Trophoblast cell (in vitro differentiated cells and primary cell): ENCODE results near the gene DAB2.

Experiments
- DNase-seq, 2 donors: peaks; one replicate each; pipeline ENCODE4 v3.0.0-alpha.2; 2016
- H2AFZ ChIP-seq: 2 replicates; pipeline ENCODE4 v1.6.1; 2013; ENCODE audit warnings: low read length, moderate library complexity, mild to moderate bottlenecking; ENCODE audit not compliant: insufficient read depth, poor library complexity
- H2AK5ac ChIP-seq: 2 replicates; pipeline ENCODE4 v1.6.1; 2013; ENCODE audit warnings: mild to moderate bottlenecking, low read length
- H2BK120ac ChIP-seq: 2 replicates; pipeline ENCODE4 v1.6.1; 2013; ENCODE audit warnings: low read length, mild to moderate bottlenecking, moderate library complexity; ENCODE audit not compliant: insufficient read depth, poor library complexity
- H2BK12ac ChIP-seq: 2 replicates; pipeline ENCODE4 v1.6.1; 2013; ENCODE audit warnings: mild to moderate bottlenecking, low read length, moderate library complexity
- H2BK5ac ChIP-seq: 2 replicates; pipeline ENCODE4 v1.6.1; 2013; ENCODE audit warnings: low read length, low read depth, moderate library complexity, mild to moderate bottlenecking; ENCODE audit not compliant: poor library complexity
- H3K14ac ChIP-seq: 2 replicates; pipeline ENCODE4 v1.6.1; 2013; ENCODE audit warnings: mild to moderate bottlenecking, low read length
- H3K18ac ChIP-seq: 2 replicates; pipeline ENCODE4 v1.6.1; 2013; ENCODE audit warnings: mild to moderate bottlenecking, low read length
- H3K23ac ChIP-seq: 2 replicates; pipeline ENCODE4 v1.6.1; 2013; ENCODE audit warnings: low read length
- H3K27ac ChIP-seq: 2 replicates; pipeline ENCODE4 v1.5.1; 2013; ENCODE audit warnings: low read depth, mild to moderate bottlenecking, inconsistent platforms, low read length, moderate library complexity
- H3K27me3 ChIP-seq: 2 replicates; pipeline ENCODE4 v1.6.1; 2013; ENCODE audit warnings: inconsistent platforms, mild to moderate bottlenecking, low read length, moderate library complexity; ENCODE audit not compliant: insufficient read depth
- H3K36me3 ChIP-seq, 2 experiments: 1 replicate in 1 of 2; 2 replicates in 1 of 2; pipeline ENCODE4 v1.6.1; 2013; ENCODE audit warnings: low read length in 2 of 2, mild to moderate bottlenecking in 2 of 2, moderate library complexity in 1 of 2; ENCODE audit not compliant: insufficient read depth in 2 of 2, control insufficient read depth in 1 of 2
- H3K4ac ChIP-seq: 2 replicates; pipeline ENCODE4 v1.6.1; 2013; ENCODE audit warnings: low read depth, mild to moderate bottlenecking, low read length, moderate library complexity
- H3K4me1 ChIP-seq, 2 experiments: 1 replicate in 1 of 2; 2 replicates in 1 of 2; pipeline ENCODE4 v1.6.1; 2013; ENCODE audit warnings: low read length in 2 of 2, mild to moderate bottlenecking in 2 of 2, moderate library complexity in 1 of 2; ENCODE audit not compliant: insufficient read depth in 2 of 2, control insufficient read depth in 1 of 2
- H3K4me2 ChIP-seq: 2 replicates; pipeline ENCODE4 v1.6.1; 2013; ENCODE audit warnings: inconsistent platforms, mild to moderate bottlenecking, low read length, moderate library complexity
- H3K4me3 ChIP-seq: 2 replicates; pipeline ENCODE4 v1.5.1; 2013; ENCODE audit warnings: mild to moderate bottlenecking, low read depth, low read length, inconsistent platforms
- H3K79me1 ChIP-seq: one replicate; pipeline ENCODE4 v1.6.1; 2013; ENCODE audit warnings: low read length
- H3K79me2 ChIP-seq: 2 replicates; pipeline ENCODE4 v1.6.1; 2013; ENCODE audit warnings: low read length, mild to moderate bottlenecking; ENCODE audit not compliant: control insufficient read depth, insufficient read depth, poor library complexity
- H3K9ac ChIP-seq: 2 replicates; pipeline ENCODE4 v1.6.1; 2013; ENCODE audit warnings: mild to moderate bottlenecking, low read length
- H3K9me3 ChIP-seq: 2 replicates; pipeline ENCODE4 v1.6.1; 2013; ENCODE audit warnings: low read depth, mild to moderate bottlenecking, control low read depth, inconsistent platforms, low read length; ENCODE audit not compliant: insufficient read depth
- H4K12ac ChIP-seq: 2 replicates; pipeline ENCODE4 v1.6.1; 2013; ENCODE audit warnings: low read depth, mild to moderate bottlenecking, low read length, moderate library complexity
- H4K8ac ChIP-seq: 2 replicates; pipeline ENCODE4 v1.6.1; 2013; ENCODE audit warnings: low read depth, mild to moderate bottlenecking, low read length, moderate library complexity
- H4K91ac ChIP-seq: one replicate; pipeline ENCODE4 v1.6.1; 2013; ENCODE audit warnings: low read depth, mild to moderate bottlenecking, low read length, moderate library complexity
- WGBS: extraction: QIAGEN DNeasy Blood & Tissue Kit; methylation state at CpG from one replicate; pipeline ENCODE4 v1.1.7; 2013; ENCODE audit warnings: missing lambda C conversion rate; ENCODE audit not compliant: insufficient read length, insufficient coverage; ENCODE audit errors: extremely low coverage; 5-methylcytosine and 5-hydroxymethylcytosine counted together

The DAB2 gene

GRCh38 chr5:39360471-39361111, 64.2 kb downstream of the DAB2 start:
- no peaks in the 10 kb centered on the region for H3K79me1 ChIP-seq
- no peak overlapping the region for H2AFZ ChIP-seq
- no peak overlapping the region for H4K8ac ChIP-seq
- H3K18ac ChIP-seq = no peak overlapping the region
- H4K12ac ChIP-seq = no peak overlapping the region
- no peak overlapping the region for H2BK120ac ChIP-seq
- no peak overlapping the region for H2BK5ac ChIP-seq
- no peak for DNase-seq
- H3K14ac ChIP-seq = no peak overlapping the region
- no peaks in the 10 kb centered on the region for H3K36me3 ChIP-seq
- H3K9ac ChIP-seq = no peak overlapping the region
- no peak overlapping the region for H3K23ac ChIP-seq
- H2AK5ac ChIP-seq = no peak overlapping the region
- H3K27ac ChIP-seq = no peak overlapping the region
- no peak overlapping the region for H2BK12ac ChIP-seq
- H3K79me2 ChIP-seq = no peaks in the 10 kb centered on the region
- H3K4me3 ChIP-seq = no peak overlapping the region
- no peaks in the 10 kb centered on the region for H3K9me3 ChIP-seq
- H3K4me1 ChIP-seq = peaks cover 0 to 3% of the 10 kb centered on the region in 2 experiments
- H4K91ac ChIP-seq = no peak overlapping the region
- H3K4ac ChIP-seq = no peak overlapping the region
- no peaks in the 10 kb centered on the region for H3K27me3 ChIP-seq
- no peak overlapping the region for H3K4me2 ChIP-seq
- WGBS = no CpG with 5 or more reads among the region's 5 CpGs

- H3K27me3 ChIP-seq = no peaks in the 10 kb centered on the region
- no CpG with 5 or more reads among the region's 3 CpGs for WGBS
- no peak overlapping the region for H3K18ac ChIP-seq
- no peak overlapping the region for H2AFZ ChIP-seq
- H3K36me3 ChIP-seq = no peaks in the 10 kb centered on the region
- H3K4me2 ChIP-seq = no peak overlapping the region
- no peak overlapping the region for H3K9ac ChIP-seq
- no peak overlapping the region for H2BK5ac ChIP-seq
- H3K27ac ChIP-seq = no peak overlapping the region
- no peaks in the 10 kb centered on the region for H3K79me2 ChIP-seq
- H4K8ac ChIP-seq = no peak overlapping the region
- DNase-seq = peak; percentile 8 to 28
- H3K14ac ChIP-seq = no peak overlapping the region
- H4K91ac ChIP-seq = no peak overlapping the region
- no peaks in the 10 kb centered on the region for H3K79me1 ChIP-seq
- H2BK120ac ChIP-seq = no peak overlapping the region
- H2BK12ac ChIP-seq = no peak overlapping the region
- H4K12ac ChIP-seq = no peak overlapping the region
- H3K4me3 ChIP-seq = no peak overlapping the region
- no peak overlapping the region for H3K23ac ChIP-seq
- H3K9me3 ChIP-seq = no peaks in the 10 kb centered on the region
- no peaks in the 10 kb centered on the region for H3K4me1 ChIP-seq
- H2AK5ac ChIP-seq = no peak overlapping the region
- no peak overlapping the region for H3K4ac ChIP-seq
Measured at GRCh38 chr5:39356263-39356662, 68.5 kb downstream of the DAB2 start.

- Histone ChIP-seq H2BK12ac (no peak overlapping the region), H3K27me3 (no peaks in the 10 kb centered on the region), H3K79me1 (no peaks in the 10 kb centered on the region), H3K79me2 (no peaks in the 10 kb centered on the region), H3K4ac (no peak overlapping the region), H2BK5ac (no peak overlapping the region), H4K12ac (no peak overlapping the region), H4K91ac (no peak overlapping the region), H2BK120ac (no peak overlapping the region), H2AK5ac (no peak overlapping the region), H3K18ac (no peak overlapping the region), H3K23ac (no peak overlapping the region), H3K4me1 (no peaks in the 10 kb centered on the region), H3K27ac (no peak overlapping the region), H3K36me3 (no peaks in the 10 kb centered on the region), H3K9me3 (peaks cover 4% of the 10 kb centered on the region), H3K14ac (no peak overlapping the region), H2AFZ (no peak overlapping the region), H3K9ac (no peak overlapping the region), H4K8ac (no peak overlapping the region), H3K4me3 (no peak overlapping the region), H3K4me2 (no peak overlapping the region)
- WGBS = no CpG with 5 or more reads among the region's 3 CpGs
- no peak for DNase-seq
Measured at GRCh38 chr5:39355324-39355723, 69.5 kb downstream of the DAB2 start.

GRCh38 chr5:39353717-39354399, 70.9 kb downstream of the DAB2 start:
- Histone ChIP-seq H3K79me2 (no peaks in the 10 kb centered on the region), H3K36me3 (no peaks in the 10 kb centered on the region), H3K4me3 (no peak overlapping the region), H4K12ac (no peak overlapping the region), H3K9me3 (peaks cover 6% of the 10 kb centered on the region), H3K4ac (no peak overlapping the region), H3K27ac (no peak overlapping the region), H3K27me3 (no peaks in the 10 kb centered on the region), H3K4me1 (no peaks in the 10 kb centered on the region), H2BK120ac (no peak overlapping the region), H3K23ac (no peak overlapping the region), H3K18ac (no peak overlapping the region), H2AK5ac (no peak overlapping the region), H4K8ac (no peak overlapping the region), H3K14ac (no peak overlapping the region), H3K4me2 (no peak overlapping the region), H3K9ac (no peak overlapping the region), H2AFZ (no peak overlapping the region), H2BK12ac (no peak overlapping the region), H3K79me1 (no peaks in the 10 kb centered on the region), H4K91ac (no peak overlapping the region), H2BK5ac (no peak overlapping the region)
- DNase-seq = peak in 1 of 2 donors; percentile 24
- no CpG with 5 or more reads among the region's 1 CpG for WGBS
